GM12891 (cell line): ENCODE measurements around the gene MYLK4.

Source experiments
- POLR2A ChIP-seq: IDR thresholded peaks from 2 replicates; pipeline ENCODE4 v1.6.1; 2011; ENCODE audit warnings: low read depth, low read length, control low read depth
- POLR2AphosphoS5 ChIP-seq: IDR thresholded peaks from 2 replicates; pipeline ENCODE4 v1.6.1; 2011; ENCODE audit warnings: low read depth, low read length, control low read depth
- SPI1 ChIP-seq: IDR thresholded peaks from 2 replicates; pipeline ENCODE4 v1.6.1; 2011; ENCODE audit warnings: low read depth, low read length, control low read depth

DNA sequence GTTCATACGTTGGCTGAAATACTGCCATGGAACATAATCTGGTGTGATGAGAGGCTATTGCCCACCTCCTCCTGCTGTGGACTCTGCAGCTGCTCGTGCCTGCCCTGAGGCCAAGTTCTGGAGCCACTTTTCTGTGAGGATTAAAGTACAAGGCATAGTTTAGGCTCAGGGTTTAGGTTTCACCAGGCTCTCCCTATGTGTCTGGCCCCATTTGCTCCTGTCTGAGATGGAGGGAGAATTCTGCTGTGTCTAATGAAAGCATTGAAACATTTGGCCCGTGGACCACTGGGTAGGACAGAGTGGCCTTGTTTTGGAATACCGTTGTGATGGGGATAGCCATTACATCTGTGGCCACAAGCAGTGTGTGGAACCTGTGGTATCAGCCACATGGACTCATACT is 20.4 kb upstream of the MYLK4 start:
- TF ChIP-seq POLR2A (no peak), POLR2AphosphoS5 (no peak), SPI1 (no peak)
